ENCODE data around the gene SLC6A8.

Gene SLC6A8

GRCh38 chrX:153648358-153649177, 39.2 kb upstream of the SLC6A8 start:
- DNase-seq = no peak

DNA sequence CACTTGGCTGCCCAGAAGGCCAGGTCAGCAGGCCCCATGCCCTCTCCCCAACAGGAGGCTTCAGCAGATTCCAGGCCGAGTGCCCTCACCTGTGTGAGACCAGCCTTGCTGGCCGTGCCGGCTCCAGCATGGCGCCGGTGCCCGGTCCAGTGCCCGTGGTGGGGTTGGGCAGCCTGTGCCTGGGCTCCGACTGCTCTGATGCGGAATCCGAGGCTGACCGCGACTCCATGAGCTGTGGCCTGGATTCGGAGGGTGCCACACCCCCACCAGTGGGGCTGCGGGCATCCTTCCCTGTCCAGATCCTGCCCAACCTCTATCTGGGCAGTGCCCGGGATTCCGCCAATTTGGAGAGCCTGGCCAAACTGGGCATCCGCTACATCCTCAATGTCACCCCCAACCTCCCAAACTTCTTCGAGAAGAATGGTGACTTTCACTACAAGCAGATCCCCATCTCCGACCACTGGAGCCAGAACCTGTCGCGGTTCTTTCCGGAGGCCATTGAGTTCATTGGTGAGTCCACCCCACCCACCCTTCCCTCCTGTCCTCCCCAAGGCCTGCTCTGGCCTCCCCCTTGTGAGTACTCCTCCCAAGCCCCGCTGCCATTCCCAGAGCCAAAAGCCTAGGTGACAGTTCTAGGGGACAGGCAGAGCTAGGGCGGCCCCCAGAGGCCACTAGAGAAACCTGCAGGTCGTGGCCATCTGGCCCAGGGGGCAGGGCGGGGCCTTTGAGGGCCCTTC, 38.4 kb upstream of the SLC6A8 start:
- DNase-seq = peak; percentile 22

DNA sequence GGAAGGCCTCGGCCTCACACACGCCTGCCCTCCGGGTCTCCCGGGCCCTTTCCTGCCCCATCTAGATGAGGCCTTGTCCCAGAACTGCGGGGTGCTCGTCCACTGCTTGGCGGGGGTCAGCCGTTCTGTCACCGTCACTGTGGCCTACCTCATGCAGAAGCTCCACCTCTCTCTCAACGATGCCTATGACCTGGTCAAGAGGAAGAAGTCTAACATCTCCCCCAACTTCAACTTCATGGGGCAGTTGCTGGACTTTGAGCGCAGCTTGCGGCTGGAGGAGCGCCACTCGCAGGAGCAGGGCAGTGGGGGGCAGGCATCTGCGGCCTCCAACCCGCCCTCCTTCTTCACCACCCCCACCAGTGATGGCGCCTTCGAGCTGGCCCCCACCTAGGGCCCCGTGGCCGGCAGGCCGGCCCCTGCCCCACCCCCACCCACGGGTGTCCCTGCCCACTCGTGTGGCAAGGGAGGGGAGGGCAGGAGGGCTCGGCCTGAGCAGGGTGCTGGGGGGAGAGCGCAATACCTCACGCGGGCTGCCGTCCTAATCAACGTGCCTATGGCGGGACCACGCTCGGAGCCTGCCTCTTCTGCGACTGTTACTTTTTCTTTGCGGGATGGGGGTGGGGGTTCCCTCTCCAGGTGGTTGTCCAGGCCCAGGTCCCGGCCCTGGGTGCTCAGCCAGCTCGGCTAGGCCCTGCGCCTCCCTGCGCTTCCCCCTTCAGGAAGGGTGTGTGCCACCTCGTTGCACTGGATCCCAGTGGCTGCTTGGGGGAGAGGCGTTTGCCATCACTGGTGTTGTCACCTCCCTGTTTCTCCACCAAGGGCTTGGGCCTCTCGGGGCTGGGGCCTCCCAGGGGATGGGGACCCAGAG, 37.6 kb upstream of the SLC6A8 start:
- DNase-seq = no peak

DNA sequence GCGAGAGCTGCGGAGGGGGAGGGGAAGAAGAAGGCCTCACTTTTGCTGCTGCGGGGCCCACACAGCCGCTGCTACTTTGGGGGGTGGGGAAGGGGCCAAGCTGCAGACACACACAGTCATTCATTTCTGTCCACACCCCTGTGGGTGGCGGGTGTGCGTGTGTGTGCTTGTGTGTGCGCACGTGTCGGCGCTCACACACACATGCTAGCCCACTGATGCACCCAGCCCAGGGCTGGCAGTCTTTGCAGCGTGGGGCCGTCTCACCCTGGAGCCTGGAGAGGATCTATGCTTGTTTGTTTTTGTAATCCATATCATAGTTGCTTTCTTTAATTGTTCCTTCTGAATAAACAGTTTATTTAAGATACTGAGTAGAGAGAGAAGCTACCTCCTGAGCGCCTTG, 36.8 kb upstream of the SLC6A8 start:
- no peak for DNase-seq

DNA sequence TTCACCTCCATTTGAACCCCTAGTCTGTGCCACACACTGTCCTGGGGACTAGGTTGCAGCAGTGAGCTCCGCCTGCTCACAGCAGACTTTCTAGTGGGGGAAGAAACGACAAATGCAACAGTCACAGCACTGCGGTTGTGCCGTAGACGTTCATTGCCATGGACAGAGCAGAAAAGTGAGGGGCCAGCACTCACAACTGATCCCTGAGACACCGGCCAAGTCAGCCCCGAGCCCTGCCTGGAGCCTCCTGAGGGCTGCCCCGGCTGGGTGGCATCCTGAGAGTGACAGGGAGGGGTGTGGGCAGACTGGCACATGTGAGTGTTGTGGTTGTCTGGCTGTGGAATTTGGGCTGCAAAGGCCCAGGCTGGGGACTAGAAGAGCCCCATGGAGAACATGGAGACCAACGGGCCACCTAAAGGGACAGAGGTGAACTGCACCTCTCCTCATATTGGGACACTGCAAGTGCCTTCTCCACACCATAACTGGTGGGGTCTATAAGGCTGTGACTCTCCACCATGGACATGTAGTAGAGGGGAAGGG, 36.1 kb upstream of the SLC6A8 start:
- no peak for DNase-seq

DNA sequence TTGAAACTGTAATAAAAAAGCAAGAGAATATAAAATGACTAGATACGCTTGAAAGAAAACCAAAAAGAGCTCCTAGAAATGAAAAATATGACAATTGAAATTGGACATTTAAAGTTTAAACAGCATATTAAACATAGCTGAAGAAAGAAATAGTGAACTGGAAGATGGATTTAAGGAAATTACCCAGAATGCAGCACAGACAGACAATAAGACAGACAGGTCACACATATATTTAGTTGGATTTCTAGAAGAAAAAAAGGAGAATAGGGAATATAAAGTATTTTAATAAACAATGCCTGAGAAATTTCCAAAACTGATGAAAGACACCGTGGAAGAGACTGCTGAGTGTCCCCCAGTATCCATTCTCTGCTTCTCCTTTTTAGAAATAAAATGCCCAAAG, 34.2 kb upstream of the SLC6A8 start:
- DNase-seq = no peak

- DNase-seq = no peak
Observed at GRCh38 chrX:153657161-153657560, 30.6 kb upstream of the SLC6A8 start.

DNA sequence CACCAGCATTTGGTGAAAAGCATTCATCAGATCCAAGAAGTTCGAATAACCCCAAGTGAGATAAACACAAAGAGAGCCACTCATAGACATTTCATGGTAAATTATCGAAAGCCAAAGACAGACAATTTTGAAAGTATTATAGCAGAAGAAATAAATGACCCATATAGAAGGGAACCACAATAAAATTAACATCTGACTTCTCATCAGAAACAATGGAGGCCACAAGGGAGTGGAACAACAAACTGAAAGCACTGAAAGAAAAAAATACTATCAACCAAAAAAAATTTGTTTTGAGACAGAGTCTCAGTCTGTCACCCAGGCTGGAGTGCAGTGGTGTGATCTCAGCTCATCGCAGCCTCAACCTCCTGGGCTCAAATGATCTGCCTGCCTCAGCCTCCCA, 28.5 kb upstream of the SLC6A8 start:
- no peak for DNase-seq

DNA sequence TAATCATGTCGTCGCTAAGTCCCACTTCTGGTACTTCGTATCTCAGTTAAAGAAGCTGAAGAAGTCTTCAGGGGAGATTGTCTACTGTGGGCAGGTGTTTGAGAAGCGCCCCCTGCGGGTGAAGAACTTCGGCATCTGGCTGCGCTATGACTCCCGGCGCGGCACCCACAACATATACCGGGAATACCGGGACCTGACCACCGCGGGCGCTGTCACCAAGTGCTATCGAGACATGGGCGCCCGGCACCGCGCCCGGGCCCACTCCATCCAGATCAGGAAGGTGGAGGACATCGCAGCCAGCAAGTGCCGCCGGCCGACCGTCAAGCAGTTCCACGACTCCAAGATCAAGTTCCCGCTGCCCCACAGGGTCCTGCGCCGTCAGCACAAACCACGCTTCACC, 25.5 kb upstream of the SLC6A8 start:
- DNase-seq = peak; percentile 34

GRCh38 chrX:153665726-153666306, 21.9 kb upstream of the SLC6A8 start:
- no peak for DNase-seq

DNA sequence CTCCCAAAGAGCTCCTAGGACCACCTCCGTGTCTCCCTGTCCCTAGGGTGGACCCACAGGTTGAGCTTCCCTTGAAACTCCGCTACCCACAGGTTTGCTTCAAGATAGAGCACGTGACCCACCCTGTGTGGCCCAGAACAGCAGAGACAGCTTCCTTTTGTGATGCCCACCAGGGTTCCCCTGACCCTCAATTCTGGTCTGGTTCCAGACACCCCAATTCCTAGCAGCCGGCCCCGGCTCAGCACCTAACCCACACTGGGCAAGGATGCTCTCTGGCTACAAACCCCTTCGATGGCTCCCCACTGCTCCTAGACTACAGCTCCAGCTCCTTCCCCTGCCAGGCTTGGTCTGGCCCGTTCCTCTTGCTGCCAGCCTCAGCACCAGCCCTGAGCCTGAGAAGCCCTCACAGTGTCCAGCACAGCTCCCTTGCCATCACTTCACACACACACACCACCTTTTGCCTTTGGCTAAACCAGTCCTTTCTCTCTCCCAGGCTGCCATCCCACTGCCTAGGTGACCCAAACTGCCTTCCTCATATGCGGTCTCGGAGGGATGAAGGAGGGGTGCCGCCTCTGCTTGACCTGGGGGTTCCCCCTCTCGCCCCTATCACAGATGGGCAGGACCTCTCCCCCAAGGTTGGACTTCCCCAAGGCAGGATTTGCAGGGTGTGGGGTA, 20.3 kb upstream of the SLC6A8 start:
- DNase-seq = no peak

GRCh38 chrX:153667956-153668396, 19.8 kb upstream of the SLC6A8 start:
- DNase-seq = peak; percentile 77

GRCh38 chrX:153668423-153669173, 19.1 kb upstream of the SLC6A8 start:
- no peak for DNase-seq

- peak; percentile 19 for DNase-seq
Observed at GRCh38 chrX:153669174-153669890, 18.4 kb upstream of the SLC6A8 start.

DNA sequence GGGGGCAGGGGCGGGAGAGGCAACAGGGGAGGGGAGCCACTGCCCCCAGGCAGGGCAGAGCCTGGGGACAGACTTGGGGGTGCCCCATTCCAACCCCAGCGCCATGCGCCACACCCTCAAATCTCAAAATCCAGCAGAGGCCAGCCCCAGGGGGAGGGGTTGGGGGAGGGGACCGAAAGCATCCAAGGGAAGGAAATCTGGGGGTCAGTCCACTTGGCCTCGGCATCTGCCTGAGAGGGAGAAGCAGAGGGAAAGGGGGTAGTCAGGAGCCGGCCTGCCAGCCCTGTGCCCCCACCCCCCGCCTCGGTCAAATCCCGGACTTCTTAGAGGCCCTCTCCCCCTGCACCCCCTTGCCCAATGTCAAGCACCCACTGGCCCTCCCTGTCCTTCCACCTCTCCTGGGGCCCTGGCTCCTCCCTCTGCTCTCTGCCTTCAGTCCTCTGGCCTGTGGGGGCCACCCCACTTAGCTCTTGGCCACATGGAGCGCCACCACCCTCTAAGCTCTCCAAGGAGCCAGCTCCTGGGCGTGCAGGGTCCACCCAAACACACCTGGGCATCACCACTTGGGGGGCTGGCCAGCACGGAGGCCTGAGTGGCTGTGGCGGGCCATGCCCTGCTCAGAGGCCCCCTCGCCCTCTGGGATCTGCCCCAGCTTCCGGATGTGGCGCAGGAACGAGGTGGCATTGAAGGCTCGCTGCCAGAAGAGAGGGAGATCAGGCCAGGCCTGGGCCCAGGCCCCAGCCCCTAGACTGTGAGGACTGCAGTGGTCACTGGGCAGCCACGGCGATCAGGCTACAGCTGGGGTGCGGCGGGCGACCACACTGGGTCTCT, 17.6 kb upstream of the SLC6A8 start:
- no peak for DNase-seq

DNA sequence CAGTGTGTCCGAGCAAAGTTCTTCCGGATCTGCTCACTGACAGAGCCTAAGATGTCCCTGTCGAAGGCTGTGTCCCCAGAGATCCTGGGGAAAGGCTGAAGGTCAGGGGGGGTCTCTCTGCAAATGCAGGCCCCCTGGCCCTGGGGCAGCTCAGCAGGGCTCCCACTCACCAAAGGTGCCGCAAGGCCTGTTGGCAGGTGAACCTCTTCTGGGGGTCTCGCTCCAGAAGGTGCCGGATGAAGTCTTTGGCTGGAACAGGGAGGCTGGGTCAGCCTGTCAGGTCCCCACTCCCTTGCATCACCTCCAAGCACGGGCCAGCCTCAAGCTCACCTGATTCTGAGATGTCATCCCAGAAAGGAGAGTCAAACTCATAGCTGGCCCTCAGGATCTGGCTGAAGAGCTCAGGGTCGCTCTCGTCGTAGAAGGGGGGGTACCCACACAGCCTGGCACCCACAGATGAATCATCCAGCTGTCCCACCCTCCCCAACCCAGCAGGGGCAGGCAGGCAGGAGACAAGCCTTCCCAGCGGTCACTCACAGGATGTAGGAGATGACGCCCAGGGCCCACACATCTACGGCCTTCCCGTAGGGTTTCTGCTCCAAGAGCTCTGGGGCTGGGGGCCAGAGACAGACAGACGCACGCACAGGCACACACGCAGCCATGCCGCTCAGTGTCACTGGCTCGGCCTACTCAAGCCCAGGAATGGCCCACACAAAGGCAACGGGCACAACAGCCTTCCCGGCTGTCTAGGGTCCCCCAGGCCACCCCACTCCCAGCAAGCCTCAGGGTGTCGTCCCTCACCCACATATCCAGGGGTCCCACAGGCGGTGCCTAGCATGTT, 16.8 kb upstream of the SLC6A8 start:
- no peak for DNase-seq

- no peak for DNase-seq
Observed at GRCh38 chrX:153671589-153672530, 15.9 kb upstream of the SLC6A8 start.
